Stimulated activated CD4-positive, alpha-beta T cell treated with anti-CD3 and anti-CD28 coated beads, Interleukin-4, amount 100 ng/mL, for 48 hours (primary cell): ENCODE measurements around the gene GPR107.

ENCODE experiments used
- DNase-seq, 2 donors: peaks; one replicate each; pipeline ENCODE4 v3.0.0-alpha.2; 2020; ENCODE audit warnings: low read depth in 2 of 2

The GPR107 gene

DNA sequence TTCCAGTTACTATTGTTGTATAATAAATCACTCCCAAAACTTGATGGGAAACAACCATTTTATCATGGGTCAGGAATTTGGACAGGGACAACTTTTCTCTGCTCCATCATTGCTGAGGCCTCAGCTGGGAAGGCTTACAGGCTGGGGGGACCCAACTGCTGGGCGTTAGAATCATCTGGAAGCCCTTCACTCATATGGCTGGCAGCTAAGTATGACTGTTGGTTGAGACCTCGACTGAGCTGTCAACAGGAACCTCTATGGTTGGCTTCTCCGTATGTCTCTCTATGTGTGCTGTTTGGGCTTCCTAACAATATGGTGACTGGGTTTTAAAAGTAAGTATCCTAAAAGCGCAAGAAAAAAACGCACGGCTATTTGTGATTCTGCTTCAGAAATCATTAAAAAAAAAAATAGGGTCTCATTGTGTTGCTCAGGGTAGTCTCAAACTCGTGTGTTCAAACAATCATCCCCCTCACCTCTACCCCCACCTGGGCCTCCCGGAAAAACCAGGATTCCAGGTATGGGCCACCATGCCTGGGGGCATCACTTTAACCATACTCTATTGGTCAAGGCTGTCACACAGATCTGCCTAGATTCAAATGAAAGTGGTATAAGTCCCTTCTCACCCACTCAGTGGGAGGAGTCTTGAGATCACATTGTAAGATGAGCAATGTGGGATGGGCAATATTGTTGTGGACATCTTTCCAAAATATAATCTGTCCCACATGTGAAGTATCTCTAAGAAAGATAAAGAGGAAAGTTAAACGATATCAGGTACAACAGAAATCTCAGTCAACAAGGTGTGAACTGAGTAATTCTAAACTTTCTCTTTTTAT lies 26.0 kb upstream of the GPR107 start:
- no peak for DNase-seq

- DNase-seq: no peak
Measured at GRCh38 chr9:130028493-130029222, 25.0 kb upstream of the GPR107 start.

DNA sequence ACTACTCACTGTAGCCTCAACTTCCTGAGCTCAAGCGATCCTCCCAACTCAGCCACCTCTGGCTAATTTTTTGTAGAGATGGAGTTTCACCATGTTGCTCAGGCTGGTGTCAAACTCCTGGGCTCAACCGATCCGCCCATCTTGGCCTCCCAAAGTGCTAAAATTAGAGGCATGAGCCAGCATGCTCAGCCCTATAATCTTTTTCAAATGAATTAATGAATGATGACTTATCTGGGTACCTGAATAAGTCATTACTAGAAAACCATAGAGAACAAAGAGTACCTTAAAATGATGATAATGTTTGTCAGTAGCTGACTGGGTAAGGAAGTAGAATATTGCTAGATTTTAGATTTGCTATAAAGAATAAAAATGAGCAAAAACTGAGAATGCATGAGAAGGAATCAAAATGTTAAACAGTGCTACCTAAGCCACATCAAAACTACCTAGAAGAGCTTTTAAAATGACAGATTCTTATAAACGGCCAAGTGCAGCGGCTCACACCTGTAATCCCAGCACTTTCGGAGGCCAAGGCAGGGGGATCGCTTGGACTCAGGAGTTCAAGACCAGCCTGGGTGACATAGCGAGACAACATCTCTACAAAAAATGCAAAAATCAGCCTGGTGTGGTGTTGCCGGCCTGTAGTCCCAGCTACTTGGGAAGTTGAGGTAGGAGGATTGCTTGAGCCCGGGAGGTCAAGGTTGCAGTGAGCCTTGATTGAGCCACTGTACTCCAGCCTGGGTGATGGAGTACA lies 24.3 kb upstream of the GPR107 start:
- no peak for DNase-seq

- no peak for DNase-seq
Measured at GRCh38 chr9:130030651-130031127, 23.0 kb upstream of the GPR107 start.

- no peak for DNase-seq
Measured at GRCh38 chr9:130034570-130034969, 19.1 kb upstream of the GPR107 start.

DNA sequence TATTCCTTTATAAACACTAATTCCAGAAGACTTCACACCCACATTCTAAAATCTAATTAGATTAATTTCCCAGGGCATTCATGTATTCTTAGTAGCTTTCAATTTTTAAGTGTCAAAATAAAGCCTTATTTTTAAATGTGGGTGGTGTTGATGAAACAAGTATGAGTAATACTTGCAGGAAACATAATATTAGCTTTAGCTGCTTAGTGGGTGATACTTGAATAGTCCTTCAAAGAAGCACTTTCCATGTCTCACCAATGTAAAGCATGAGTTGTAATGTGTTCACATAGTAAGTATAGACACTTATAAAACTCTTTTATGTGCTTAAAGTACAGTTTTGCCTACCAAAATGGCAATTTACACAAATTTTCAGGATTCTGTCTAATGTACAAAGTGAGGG lies 17.6 kb upstream of the GPR107 start:
- no peak for DNase-seq

DNA sequence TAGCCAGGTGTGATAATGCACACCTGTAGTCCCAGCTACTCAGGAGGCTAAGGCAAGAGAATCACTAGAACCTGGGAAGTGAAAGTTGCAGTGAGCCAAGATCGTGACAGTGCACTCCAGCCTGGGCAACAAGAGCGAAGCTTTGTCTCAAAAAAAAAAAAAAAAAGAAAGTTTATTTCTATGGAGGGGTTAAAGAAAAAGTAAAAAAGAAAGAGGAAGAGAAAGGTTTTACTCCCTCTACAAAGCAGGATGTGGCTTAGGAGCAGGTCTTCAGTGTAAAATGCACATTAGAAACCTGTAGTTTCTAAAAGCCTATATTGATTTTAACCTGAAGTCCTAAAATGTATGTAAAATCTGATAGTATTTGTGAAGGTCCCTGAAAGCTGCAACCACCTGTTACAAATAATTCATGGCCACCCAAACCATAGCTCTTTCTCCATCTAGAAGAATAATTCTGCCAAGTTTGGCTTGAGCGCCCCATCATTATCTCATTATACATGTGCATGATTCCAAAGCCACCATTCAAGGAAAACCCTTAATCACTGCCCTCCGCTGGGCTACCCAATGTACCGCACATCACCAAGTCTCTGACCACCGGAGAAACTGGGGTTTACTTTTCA lies 14.1 kb upstream of the GPR107 start:
- no peak for DNase-seq

- DNase-seq: no peak
Measured at GRCh38 chr9:130040984-130041647, 12.6 kb upstream of the GPR107 start.

GRCh38 chr9:130041648-130042405 lies 11.9 kb upstream of the GPR107 start:
- no peak for DNase-seq

- DNase-seq: no peak
Measured at GRCh38 chr9:130042406-130042884, 11.3 kb upstream of the GPR107 start.

GRCh38 chr9:130042885-130043653 lies 10.6 kb upstream of the GPR107 start, which contains the start of gene FNBP1:
TSS of gene FNBP1 (minus strand) at chr9:130043189. CDS start at chr9:130042975, 214 bp downstream.
- DNase-seq: peak; percentile 72 to 78

DNA sequence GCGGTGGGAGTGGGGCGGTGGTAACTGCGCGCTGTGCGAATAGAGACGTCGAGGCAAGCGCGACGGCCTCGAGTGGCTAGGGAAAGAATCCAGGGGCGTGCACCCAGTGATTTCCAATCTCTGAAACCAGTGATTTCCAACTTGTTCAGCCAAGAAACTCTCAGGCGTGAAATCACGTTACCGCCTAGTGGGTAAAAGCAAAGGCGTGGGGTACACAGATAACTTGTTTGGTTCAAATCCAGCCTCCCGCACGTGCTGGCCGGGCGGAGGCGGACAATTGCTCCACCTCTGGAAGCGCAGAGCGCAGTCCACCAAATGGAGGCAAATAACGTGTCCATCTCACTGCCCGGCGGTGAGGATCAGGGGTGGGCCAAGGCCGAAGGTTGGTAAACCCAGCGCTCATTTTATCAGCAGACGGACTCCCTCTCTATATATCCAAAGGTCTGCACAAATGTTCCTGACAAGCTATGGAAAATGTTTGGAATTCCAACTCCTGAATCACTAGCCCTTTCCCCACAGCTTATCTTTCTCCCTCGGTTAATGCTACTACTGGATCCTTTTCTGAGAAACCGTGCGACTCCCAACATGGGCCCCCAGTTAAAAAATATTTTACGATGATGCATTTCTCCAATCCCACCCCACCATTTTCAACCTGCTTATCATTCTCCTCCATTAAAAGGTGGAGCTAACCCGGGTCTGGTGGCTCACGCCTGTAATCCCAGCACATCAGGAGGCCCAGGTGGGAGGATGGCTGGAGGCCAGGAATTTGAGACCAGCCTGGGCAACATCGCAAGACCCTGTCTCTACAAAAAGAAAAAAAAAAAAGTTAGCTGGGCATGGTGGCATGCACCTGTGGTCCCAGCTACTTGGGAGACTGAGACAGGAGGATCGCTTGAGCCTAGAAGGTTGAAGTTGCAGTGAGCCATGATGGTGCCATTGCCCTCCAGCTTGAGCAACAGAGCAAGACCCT lies 9.8 kb upstream of the GPR107 start:
- DNase-seq: no peak

- no peak for DNase-seq
Measured at GRCh38 chr9:130045725-130046450, 7.8 kb upstream of the GPR107 start.

- no peak for DNase-seq
Measured at GRCh38 chr9:130049431-130050210, 4.1 kb upstream of the GPR107 start.

- no peak for DNase-seq
Measured at GRCh38 chr9:130050462-130050861, 3.2 kb upstream of the GPR107 start.

GRCh38 chr9:130051855-130052254 lies 1.9 kb upstream of the GPR107 start:
- no peak for DNase-seq

GRCh38 chr9:130053109-130053503 lies 600 bp upstream of the GPR107 start:
- no peak for DNase-seq
